AG10803 (cell line): ENCODE measurements around the gene FOXN3.

Experiments
- DNase-seq: peaks from one replicate; pipeline ENCODE4 v3.0.0; 2010; ENCODE audit warnings: low read depth
- H3K4me3 ChIP-seq: 2 replicates; pipeline ENCODE4 v1.5.1; 2011; ENCODE audit warnings: mild to moderate bottlenecking, low read length, control low read depth
- TF ChIP-seq, protein P1 (sequence below): conservative IDR thresholded peaks from 2 replicates; pipeline ENCODE4 v1.5.1; 2011; ENCODE audit warnings: mild to moderate bottlenecking, low read length, control low read depth, inconsistent platforms

The FOXN3 gene

DNA sequence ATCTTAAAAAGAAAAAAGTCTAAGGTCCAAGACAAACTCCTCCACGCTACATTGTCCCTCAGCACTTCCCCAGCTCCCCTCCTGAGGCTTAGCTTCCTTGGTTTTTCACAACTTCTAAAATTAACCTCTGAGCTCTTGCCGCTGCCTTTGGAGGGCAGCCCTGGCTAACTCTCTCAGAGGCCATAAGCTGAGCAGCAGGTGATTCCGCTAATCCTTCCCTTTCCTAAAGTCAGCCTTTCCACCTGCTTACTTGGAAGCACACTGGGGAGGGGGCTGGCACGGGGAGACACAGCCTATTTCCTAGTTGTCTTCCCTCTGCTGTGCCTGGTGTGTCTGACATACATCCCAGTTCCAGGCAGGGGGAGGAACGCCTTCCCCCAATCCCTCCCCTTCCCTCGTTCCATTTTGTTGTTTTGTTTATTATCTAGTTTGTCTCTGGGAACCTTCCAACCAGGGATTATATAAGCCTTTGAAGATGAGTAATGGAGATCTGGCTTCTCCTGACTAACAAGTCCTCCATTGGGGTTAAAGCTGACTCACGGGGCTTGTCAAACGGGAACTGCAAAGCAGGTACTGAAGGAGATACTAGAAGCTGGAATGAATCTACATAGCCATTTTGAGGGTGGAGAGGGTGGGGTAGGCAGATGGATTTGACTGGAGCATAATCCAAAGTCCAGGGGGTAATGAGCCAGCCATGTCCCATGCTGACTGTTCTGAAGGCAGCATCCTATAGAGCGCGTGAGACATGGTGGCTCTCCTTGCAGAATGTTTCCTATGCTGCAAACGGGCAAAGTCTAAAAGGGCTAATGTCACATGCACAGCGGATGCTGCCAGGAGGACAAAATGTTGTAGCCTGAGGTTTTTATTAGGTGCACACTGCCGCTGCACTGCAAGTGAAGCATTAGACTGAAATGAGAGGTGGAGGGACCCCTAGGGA lies 230.8 kb downstream of the FOXN3 start:
- peak; percentile 48 for DNase-seq

DNA sequence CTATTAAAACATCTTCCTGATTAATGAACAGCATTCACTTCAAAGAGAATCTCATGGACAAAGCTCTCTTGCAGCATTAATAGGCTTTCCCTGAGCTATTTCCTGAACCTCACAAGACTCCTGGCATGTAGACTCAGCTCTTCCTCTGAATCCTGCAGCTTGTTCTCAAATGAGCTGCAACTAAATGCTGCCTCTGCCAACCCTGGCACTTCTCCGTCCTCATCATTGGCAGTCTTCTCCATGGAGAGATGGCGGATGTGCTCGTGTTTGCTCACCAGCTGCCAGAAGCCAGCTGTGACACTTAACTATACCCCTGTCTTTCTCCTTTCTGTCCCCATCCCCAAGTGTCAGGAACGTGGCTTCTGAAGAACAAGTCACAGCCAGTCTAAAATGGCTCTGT lies 232.1 kb downstream of the FOXN3 start:
- TF ChIP-seq, protein P1, sequence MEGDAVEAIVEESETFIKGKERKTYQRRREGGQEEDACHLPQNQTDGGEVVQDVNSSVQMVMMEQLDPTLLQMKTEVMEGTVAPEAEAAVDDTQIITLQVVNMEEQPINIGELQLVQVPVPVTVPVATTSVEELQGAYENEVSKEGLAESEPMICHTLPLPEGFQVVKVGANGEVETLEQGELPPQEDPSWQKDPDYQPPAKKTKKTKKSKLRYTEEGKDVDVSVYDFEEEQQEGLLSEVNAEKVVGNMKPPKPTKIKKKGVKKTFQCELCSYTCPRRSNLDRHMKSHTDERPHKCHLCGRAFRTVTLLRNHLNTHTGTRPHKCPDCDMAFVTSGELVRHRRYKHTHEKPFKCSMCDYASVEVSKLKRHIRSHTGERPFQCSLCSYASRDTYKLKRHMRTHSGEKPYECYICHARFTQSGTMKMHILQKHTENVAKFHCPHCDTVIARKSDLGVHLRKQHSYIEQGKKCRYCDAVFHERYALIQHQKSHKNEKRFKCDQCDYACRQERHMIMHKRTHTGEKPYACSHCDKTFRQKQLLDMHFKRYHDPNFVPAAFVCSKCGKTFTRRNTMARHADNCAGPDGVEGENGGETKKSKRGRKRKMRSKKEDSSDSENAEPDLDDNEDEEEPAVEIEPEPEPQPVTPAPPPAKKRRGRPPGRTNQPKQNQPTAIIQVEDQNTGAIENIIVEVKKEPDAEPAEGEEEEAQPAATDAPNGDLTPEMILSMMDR = no peak
- H3K4me3 ChIP-seq = no peak overlapping the region
- DNase-seq = no peak

More for the DNA sequence above, 230.8 kb downstream of the FOXN3 start:
- no peak overlapping the region for H3K4me3 ChIP-seq
- TF ChIP-seq, protein P1 = no peak

DNA sequence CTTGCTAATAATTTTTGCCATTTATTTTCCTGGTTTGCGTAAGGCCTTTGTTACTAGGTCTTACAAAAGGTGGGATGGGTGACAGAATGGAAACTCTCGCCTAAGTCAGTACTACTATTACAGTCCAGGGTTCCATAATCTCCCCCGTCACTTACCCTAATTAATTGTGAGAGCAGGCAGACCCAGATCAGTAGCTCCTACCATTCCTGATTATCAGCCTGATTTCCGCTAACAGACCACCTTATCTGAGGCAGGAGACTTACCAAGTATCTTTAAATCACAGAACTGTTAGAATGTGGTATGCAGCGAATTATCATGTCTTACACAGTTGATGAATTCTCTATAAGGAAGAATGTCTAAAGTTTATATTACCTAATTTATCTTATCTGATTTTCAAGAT lies 234.7 kb downstream of the FOXN3 start:
- DNase-seq = no peak
- TF ChIP-seq, protein P1 = no peak
- H3K4me3 ChIP-seq = no peak overlapping the region

DNA sequence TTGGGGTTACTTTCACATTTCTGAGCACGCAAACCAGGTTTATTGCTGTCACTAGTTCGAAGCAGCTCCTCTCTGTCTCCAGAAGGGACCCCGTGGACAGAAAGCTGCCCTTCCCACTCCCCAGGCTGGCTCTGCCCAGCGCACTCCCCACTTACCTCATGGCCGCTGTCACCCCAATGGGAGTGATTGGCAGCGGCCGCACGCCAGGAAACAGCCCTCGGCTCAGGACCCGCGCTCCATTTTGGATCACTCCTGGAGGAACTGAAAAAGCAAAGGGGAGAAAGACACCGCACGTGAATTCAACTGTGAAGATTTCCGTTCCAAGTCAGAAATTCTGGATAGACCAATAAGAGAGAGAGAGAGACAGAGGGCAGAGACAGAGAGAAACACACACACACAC lies 236.5 kb downstream of the FOXN3 start:
- no peak for DNase-seq
- H3K4me3 ChIP-seq = no peak overlapping the region
- TF ChIP-seq, protein P1 = no peak

GRCh38 chr14:89179891-89180404 lies 237.1 kb downstream of the FOXN3 start:
- H3K4me3 ChIP-seq = no peak overlapping the region
- TF ChIP-seq, protein P1 = no peak

DNA sequence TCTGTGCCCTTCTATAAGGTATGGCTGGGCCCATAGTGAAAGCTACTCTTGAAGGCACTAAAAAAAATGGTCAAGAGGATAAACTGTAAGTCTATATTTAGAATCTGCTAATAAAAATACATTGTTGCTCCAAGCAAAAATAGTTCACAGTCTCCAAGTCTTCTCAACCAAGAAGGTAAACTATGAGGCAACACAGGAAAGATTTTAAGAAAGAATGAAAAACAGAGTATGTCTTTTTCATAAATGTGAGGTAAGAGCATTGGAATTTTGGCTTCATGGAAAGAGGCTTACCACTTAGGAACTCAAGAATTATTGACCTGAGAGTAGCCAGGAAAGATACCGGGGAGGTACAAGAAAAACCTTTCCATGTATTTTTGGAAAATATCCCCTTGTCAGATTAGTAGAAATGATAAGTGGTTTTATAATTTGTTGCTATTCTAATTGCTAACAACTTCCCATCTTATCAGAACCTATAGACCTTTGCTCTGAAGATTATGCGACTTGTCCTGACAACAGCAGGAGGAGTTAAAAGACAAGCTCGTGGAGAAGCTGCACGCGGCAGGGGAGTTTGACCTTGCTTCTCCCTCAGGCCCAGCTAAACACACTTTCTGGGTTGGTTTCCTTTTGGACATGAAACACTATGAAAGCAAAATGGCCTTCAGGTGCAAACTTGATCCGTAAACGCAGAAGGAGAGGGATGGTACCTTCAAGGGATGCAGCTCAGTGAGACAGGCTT lies 238.1 kb downstream of the FOXN3 start:
- H3K4me3 ChIP-seq = no peak overlapping the region
- TF ChIP-seq, protein P1 = no peak
- DNase-seq = peak; percentile 40

More at GRCh38 chr14:89179891-89180404, 237.1 kb downstream of the FOXN3 start:
- no peak for DNase-seq
